ENCODE results near the gene SERBP1.
"Not testable (repeated sequence)": the region's sequence is repeated elsewhere in the genome, so short reads cannot be mapped to it uniquely, and the experiment has no call there.

Gene SERBP1

GRCh38 chr1:67430358-67431155 lies at the start of gene SERBP1:
TSS of gene SERBP1 (minus strand) at chr1:67430402. CDS start at chr1:67430300, 102 bp downstream.
- DNase-seq, result peak; percentile 95 to 96

- peak; percentile 38 to 48 for DNase-seq
Measured at GRCh38 chr1:67479146-67479891, 49.1 kb upstream of the SERBP1 start.

GRCh38 chr1:67476906-67477305 lies 46.7 kb upstream of the SERBP1 start:
- no peak for DNase-seq

- no peak for DNase-seq
Measured at GRCh38 chr1:67476006-67476482, 45.8 kb upstream of the SERBP1 start.

GRCh38 chr1:67472056-67472455 lies 41.9 kb upstream of the SERBP1 start:
- no peak for DNase-seq

GRCh38 chr1:67469431-67469830 lies 39.2 kb upstream of the SERBP1 start:
- DNase-seq, result no peak

- no peak for DNase-seq
Measured at GRCh38 chr1:67468066-67468718, 38.0 kb upstream of the SERBP1 start.

- DNase-seq, result no peak
Measured at GRCh38 chr1:67465375-67465774, 35.2 kb upstream of the SERBP1 start.

GRCh38 chr1:67464746-67465145 lies 34.5 kb upstream of the SERBP1 start:
- DNase-seq, result no peak

GRCh38 chr1:67464058-67464457 lies 33.9 kb upstream of the SERBP1 start:
- no peak for DNase-seq

- no peak for DNase-seq
Measured at GRCh38 chr1:67463298-67463955, 33.2 kb upstream of the SERBP1 start.

- no peak for DNase-seq
Measured at GRCh38 chr1:67460676-67461500, 30.7 kb upstream of the SERBP1 start.

- DNase-seq, result no peak
Measured at GRCh38 chr1:67459068-67459467, 28.9 kb upstream of the SERBP1 start.

- no peak for DNase-seq
Measured at GRCh38 chr1:67458663-67459062, 28.5 kb upstream of the SERBP1 start.

GRCh38 chr1:67457247-67457646 lies 27.0 kb upstream of the SERBP1 start:
- DNase-seq, result no peak

- no peak for DNase-seq
Measured at GRCh38 chr1:67451815-67452214, 21.6 kb upstream of the SERBP1 start.

- no peak for DNase-seq
Measured at GRCh38 chr1:67451356-67451755, 21.2 kb upstream of the SERBP1 start.

- no peak for DNase-seq
Measured at GRCh38 chr1:67446893-67447292, 16.7 kb upstream of the SERBP1 start.

- DNase-seq, result not testable (repeated sequence)
Measured at GRCh38 chr1:67446014-67446413, 15.8 kb upstream of the SERBP1 start.

GRCh38 chr1:67441739-67442281 lies 11.6 kb upstream of the SERBP1 start:
- DNase-seq, result no peak

GRCh38 chr1:67441183-67441582 lies 11.0 kb upstream of the SERBP1 start:
- peak; percentile 56 to 61 for DNase-seq

- no peak for DNase-seq
Measured at GRCh38 chr1:67440339-67440738, 10.1 kb upstream of the SERBP1 start.
